Activated CD4-positive, alpha-beta T cell treated with anti-CD3 and anti-CD28 coated beads, Interleukin-2, Interleukin-6, amounts not matched to agents 100 ng/mL and 50 ng/mL, durations not matched to agents 16 hours and 8 hours (primary cell): Measurements from ENCODE around the gene ABCC4.

Source experiments
- DNase-seq: peaks from one replicate; pipeline ENCODE4 v3.0.0-alpha.2; 2020

ABCC4 gene

GRCh38 chr13:95301183-95301967 is at the start of gene ABCC4:
Gene ABCC4, minus strand, starts transcription at chr13:95301451. Its CDS starts 137 bp downstream, at chr13:95301314.
- peak; percentile 76 for DNase-seq

GRCh38 chr13:95349267-95349666 is 48.0 kb upstream of the ABCC4 start:
- no peak for DNase-seq

- DNase-seq = no peak
Observed at GRCh38 chr13:95343944-95344343, 42.7 kb upstream of the ABCC4 start.

- DNase-seq = no peak
Observed at GRCh38 chr13:95341441-95341840, 40.2 kb upstream of the ABCC4 start.

GRCh38 chr13:95338905-95339304 is 37.7 kb upstream of the ABCC4 start:
- no peak for DNase-seq

- DNase-seq = no peak
Observed at GRCh38 chr13:95337597-95337996, 36.3 kb upstream of the ABCC4 start.

- DNase-seq = no peak
Observed at GRCh38 chr13:95335667-95336066, 34.4 kb upstream of the ABCC4 start.

GRCh38 chr13:95328386-95328785 is 27.1 kb upstream of the ABCC4 start:
- DNase-seq = no peak

GRCh38 chr13:95327190-95327589 is 25.9 kb upstream of the ABCC4 start:
- no peak for DNase-seq

- no peak for DNase-seq
Observed at GRCh38 chr13:95326695-95327094, 25.4 kb upstream of the ABCC4 start.

GRCh38 chr13:95325485-95325884 is 24.2 kb upstream of the ABCC4 start:
- no peak for DNase-seq

GRCh38 chr13:95323930-95324662 is 22.8 kb upstream of the ABCC4 start:
- DNase-seq = no peak

GRCh38 chr13:95319551-95320274 is 18.5 kb upstream of the ABCC4 start:
- no peak for DNase-seq

- no peak for DNase-seq
Observed at GRCh38 chr13:95317039-95317989, 16.1 kb upstream of the ABCC4 start.

GRCh38 chr13:95315752-95316151 is 14.5 kb upstream of the ABCC4 start:
- no peak for DNase-seq

GRCh38 chr13:95307507-95307906 is 6.3 kb upstream of the ABCC4 start:
- no peak for DNase-seq

- no peak for DNase-seq
Observed at GRCh38 chr13:95304453-95304852, 3.2 kb upstream of the ABCC4 start.

- no peak for DNase-seq
Observed at GRCh38 chr13:95301968-95302393, 730 bp upstream of the ABCC4 start.

- peak; percentile 59 for DNase-seq
Observed at GRCh38 chr13:95300625-95301182, 547 bp downstream of the ABCC4 start.

GRCh38 chr13:95298971-95299621 is 2.2 kb downstream of the ABCC4 start:
- no peak for DNase-seq

- DNase-seq = no peak
Observed at GRCh38 chr13:95298169-95298965, 2.9 kb downstream of the ABCC4 start.
